Activated naive CD8-positive, alpha-beta T cell treated with anti-CD3 and anti-CD28 coated beads for 36 hours (primary cell): ENCODE results near the gene TMEM183A. TPM values are rescaled to one million over a fixed set of nuclear protein-coding genes. Genes with fewer than 3 reads are reported as not detected.

Source experiments
- DNase-seq: peaks from one replicate; pipeline ENCODE4 v3.0.0; 2021
- H3K27ac Mint-ChIP-seq: one replicate; pipeline ENCODE4 v1.8.0; 2022; ENCODE audit warnings: mild to moderate bottlenecking, moderate library complexity, mixed read lengths
- H3K27me3 Mint-ChIP-seq: one replicate; pipeline ENCODE4 v1.8.0; 2022; ENCODE audit warnings: mild to moderate bottlenecking, mixed read lengths
- H3K36me3 Mint-ChIP-seq: one replicate; pipeline ENCODE4 v1.8.0; 2021; ENCODE audit warnings: mild to moderate bottlenecking, mixed read lengths
- H3K4me1 Mint-ChIP-seq: one replicate; pipeline ENCODE4 v1.8.0; 2021; ENCODE audit warnings: mixed read lengths
- H3K4me3 Mint-ChIP-seq: one replicate; pipeline ENCODE4 v1.8.0; 2022; ENCODE audit warnings: mild to moderate bottlenecking, moderate library complexity, mixed read lengths
- H3K9me3 Mint-ChIP-seq: one replicate; pipeline ENCODE4 v1.8.0; 2022; ENCODE audit warnings: mixed read lengths
- total RNA-seq, 2 experiments: library from RNA; stranded (reverse); gene quantifications; one replicate each; pipeline ENCODE4 v1.2.3, GENCODE V29; 2021

The TMEM183A gene
- total RNA-seq, 2 experiments from 2014 or later: 81.4 to 81.9 TPM

DNA sequence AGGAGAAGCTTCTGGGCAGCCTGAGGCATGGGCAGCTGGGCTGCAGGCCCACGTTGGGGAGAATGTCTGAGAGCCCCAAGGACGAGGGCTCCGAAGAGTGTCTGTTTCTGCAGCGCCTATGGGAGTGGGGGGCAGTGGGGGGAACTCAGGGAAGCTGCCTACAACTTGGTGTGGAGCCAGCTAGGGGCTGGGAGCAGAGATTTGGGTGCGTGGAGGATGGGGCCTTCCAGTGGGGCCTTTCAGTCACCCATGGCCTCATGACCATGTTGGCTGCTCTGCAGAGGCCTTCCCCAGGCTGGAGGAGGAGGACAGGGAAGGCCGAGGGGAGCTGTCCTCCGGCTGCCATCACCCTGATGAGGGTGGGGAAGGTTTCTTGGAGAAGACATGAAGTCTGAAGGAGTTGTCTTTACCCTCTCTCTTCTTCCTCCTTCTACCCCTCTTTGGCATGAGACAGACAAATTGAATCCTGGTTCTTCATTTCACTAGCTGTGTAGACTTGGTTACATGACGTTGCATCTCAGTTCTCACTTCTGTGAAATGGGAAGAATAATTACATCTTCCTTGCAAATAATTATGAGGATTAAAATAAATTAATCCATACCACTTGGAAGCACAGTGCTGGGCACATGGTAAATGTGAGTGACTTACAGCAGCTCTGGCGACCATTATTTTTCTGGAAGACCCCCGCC, 27.4 kb downstream of the TMEM183A start:
- Mint-ChIP-seq H3K27me3 (peaks cover 5% of the 10 kb centered on the region), H3K27ac (no peak overlapping the region), H3K4me1 (peaks cover 2% of the 10 kb centered on the region), H3K36me3 (peaks cover 3% of the 10 kb centered on the region), H3K4me3 (no peak overlapping the region), H3K9me3 (no peaks in the 10 kb centered on the region)
- DNase-seq: no peak

DNA sequence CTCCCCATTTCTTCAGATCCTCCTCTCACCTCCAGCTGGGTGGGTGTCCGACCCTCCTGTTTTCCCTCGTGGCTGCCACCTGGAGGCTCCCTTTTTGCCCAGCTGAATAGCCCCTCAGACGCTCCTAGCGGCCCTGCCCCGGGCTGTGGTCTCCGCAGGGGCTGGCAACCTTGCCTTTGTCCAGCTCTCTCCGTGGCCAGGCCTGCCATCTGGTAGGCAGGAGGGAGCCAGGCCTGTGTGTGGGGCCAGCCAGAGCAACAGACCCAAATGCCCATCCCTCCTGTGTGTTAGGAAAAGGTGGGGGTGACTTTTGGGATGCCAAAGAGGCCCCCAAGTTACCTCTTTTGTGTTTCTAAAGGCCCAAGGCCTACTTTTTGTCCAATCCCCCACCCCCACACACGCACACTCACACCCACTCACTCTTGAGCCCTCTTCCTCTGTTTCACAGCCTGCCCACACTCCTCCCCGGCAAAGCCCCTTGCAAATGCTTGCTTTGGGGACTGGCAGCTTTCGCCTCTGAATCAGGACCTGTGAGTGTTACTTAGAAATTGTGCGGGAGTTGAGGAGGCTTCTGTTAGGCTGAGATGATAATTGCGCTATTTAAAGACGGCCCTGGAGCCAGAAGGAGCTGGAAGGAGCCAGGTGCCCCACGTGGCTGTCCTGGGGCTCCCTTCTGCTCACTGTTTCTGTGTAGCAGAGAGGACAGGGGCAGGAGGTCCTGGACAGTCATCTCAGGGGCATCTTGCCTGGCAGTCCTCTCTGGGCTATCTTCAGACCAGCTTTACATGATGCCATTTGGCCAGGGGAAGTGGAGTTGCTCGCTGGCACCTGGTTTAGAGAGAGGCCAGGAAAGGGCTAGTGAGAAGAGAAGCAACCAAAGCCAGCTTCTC, 28.2 kb downstream of the TMEM183A start:
- Mint-ChIP-seq H3K27me3 (peaks cover 5% of the 10 kb centered on the region), H3K27ac (no peak overlapping the region)
- no peak for DNase-seq

DNA sequence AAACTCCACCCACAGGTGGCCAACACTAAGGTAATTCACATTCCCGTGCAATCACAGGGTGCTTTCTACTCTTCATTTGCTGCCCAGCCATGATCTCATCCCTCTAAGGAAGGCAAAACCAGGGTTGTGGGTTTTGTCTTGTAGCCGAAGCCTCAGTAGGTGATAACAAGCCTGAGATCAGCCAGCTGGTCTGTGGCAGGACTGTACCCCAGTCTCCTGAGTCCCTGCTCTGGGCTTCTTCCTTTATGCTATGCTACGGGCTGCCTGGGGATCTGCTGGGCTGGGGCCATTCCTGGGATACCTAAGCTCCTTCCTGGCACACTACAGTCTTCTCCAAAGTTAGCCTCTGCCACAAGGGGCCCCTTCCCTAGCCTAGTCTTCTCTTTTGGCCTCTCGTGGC, 29.0 kb downstream of the TMEM183A start:
- peaks cover 3% of the 10 kb centered on the region for H3K36me3 Mint-ChIP-seq
- H3K27me3 Mint-ChIP-seq: peaks cover 5% of the 10 kb centered on the region
- no peak overlapping the region for H3K27ac Mint-ChIP-seq
- no peaks in the 10 kb centered on the region for H3K9me3 Mint-ChIP-seq
- H3K4me3 Mint-ChIP-seq: no peak overlapping the region
- DNase-seq: no peak
- H3K4me1 Mint-ChIP-seq: peaks cover 2% of the 10 kb centered on the region

More for the DNA sequence above, 28.2 kb downstream of the TMEM183A start:
- Mint-ChIP-seq H3K36me3 (peaks cover 3% of the 10 kb centered on the region), H3K9me3 (no peaks in the 10 kb centered on the region), H3K4me1 (peaks cover 2% of the 10 kb centered on the region), H3K4me3 (no peak overlapping the region)

- Mint-ChIP-seq H3K4me1 (peaks cover 2% of the 10 kb centered on the region), H3K36me3 (peaks cover under 1% of the 10 kb centered on the region), H3K4me3 (no peak overlapping the region), H3K9me3 (no peaks in the 10 kb centered on the region), H3K27ac (no peak overlapping the region), H3K27me3 (peaks cover 5% of the 10 kb centered on the region)
- DNase-seq: no peak
Measured at GRCh38 chr1:203036537-203036936, 29.4 kb downstream of the TMEM183A start.

- no peaks in the 10 kb centered on the region for H3K9me3 Mint-ChIP-seq
- no peak overlapping the region for H3K4me3 Mint-ChIP-seq
- no peaks in the 10 kb centered on the region for H3K36me3 Mint-ChIP-seq
- DNase-seq: no peak
- H3K27me3 Mint-ChIP-seq: peaks cover 5% of the 10 kb centered on the region
- H3K4me1 Mint-ChIP-seq: peaks cover 2% of the 10 kb centered on the region
- H3K27ac Mint-ChIP-seq: no peak overlapping the region
Measured at GRCh38 chr1:203037509-203038190, 30.5 kb downstream of the TMEM183A start.

GRCh38 chr1:203038217-203038741, 31.1 kb downstream of the TMEM183A start:
- H3K4me3 Mint-ChIP-seq: no peak overlapping the region
- no peaks in the 10 kb centered on the region for H3K36me3 Mint-ChIP-seq
- H3K9me3 Mint-ChIP-seq: no peaks in the 10 kb centered on the region
- DNase-seq: no peak
- no peak overlapping the region for H3K27ac Mint-ChIP-seq
- peaks cover 5% of the 10 kb centered on the region for H3K27me3 Mint-ChIP-seq
- peaks cover 2% of the 10 kb centered on the region for H3K4me1 Mint-ChIP-seq

DNA sequence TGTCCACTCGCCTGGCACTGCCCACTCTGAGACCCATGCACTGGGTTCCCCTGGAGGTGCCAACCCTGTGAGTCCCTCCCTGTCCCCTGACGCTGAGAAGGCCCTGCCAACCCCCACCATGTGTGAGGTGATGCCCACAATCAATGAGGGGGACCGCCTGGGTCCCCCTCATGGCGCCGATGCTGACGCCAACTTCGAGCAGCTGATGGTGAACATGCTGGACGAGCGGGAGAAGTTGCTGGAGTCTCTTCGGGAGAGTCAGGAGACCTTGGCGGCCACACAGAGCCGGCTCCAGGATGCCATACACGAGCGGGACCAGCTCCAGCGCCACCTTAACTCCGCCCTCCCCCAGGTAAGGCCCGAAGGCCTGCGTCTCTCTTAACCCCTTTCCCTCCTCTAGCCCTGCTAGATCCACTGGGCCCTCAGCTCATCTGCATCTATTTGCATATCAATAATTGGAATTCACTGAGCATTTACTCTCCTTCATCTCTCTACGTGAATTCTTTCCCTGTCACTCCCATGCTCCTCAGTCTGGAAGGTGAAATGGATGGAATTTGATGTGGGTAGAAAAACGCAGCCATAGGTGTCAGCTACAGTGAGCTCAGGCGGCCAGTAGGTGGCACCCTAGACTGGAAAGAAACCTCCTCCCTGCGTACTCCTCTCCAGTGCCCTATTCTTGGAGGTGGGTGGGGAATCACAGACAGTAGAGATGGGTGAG, 31.9 kb downstream of the TMEM183A start:
- Mint-ChIP-seq H3K27me3 (peaks cover 5% of the 10 kb centered on the region), H3K27ac (no peak overlapping the region), H3K4me3 (no peak overlapping the region), H3K36me3 (no peaks in the 10 kb centered on the region), H3K4me1 (peaks cover 2% of the 10 kb centered on the region), H3K9me3 (no peaks in the 10 kb centered on the region)
- DNase-seq: peak; percentile 56

DNA sequence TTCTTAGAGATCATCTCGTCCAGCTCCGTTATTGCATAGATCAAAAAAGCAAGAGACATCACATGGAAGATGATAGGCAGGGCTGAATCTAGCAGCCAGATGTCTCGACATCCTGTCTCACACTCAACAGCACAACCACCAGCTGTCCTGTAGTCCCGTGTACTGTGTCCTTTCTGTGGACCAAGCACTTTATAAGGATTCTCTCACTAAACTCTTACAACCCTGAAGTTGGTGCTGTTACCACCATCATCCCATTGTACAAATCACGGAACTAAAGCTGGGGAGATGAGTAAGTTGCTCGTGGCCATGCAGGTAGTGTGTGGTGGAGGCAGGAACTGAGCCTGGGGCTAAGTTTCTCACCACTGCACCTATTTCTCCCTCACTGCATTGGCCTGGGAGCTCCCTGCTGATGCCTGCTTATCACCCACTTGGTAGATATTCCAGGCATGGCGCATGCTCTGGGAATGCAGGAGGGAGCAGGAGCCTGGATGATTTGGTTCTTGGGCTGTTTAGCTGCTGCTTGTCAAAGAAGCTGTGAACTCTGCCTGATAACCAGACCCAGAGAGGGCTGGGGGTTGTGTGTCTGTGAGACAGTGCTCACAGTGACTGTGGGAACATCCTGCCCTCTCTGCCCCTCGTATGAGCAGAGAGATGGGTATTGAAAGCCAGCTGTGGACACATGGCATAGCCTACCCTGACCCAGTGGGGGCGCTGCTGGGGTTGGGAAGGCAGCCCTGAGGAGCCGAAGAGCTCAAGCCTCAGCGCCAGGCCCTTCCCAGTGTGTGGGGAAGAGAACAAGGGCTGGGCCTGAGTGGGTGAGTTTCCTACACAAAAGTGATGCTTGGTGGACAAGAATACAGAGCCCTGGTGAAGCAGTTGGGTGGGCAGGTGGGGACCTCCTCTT, 32.7 kb downstream of the TMEM183A start:
- no peaks in the 10 kb centered on the region for H3K36me3 Mint-ChIP-seq
- no peak for DNase-seq
- no peaks in the 10 kb centered on the region for H3K9me3 Mint-ChIP-seq
- H3K4me1 Mint-ChIP-seq: peaks cover 2% of the 10 kb centered on the region
- no peak overlapping the region for H3K4me3 Mint-ChIP-seq
- peaks cover 5% of the 10 kb centered on the region for H3K27me3 Mint-ChIP-seq
- H3K27ac Mint-ChIP-seq: no peak overlapping the region

DNA sequence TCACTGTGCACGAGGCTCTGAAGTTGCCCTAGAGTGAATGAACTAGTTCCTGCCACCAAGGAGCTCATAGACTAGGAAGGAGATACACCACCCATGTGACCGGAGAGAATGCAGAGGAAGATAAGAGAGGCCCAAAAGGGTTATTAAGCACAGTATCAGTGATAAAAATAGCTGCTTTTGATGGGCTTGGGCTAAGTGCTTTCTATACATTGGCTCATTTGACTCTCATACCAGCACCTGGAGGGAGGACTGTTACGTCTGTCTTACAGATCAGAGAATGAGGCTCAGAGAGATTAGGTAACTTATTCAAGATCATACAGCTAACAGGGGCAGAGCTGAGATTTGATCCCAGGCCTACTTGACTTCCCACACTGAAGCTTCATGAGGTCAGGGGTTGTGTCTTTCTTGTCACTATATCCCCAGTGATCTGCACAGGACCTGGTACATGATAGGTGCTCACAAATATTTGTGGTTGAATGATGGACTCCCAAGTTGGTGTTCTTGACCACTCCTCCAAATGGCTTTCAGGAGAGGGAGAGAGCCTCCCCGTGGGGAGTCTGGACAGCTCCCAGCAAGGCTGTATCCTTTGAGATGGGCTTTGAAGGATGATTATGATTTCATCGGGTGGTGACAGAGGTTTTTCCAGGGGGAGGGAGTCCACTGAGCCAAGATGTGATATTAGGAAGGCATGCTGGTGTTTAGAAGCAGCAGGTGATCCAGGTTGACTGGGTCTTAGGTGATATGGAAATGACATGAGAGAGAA, 33.5 kb downstream of the TMEM183A start:
- Mint-ChIP-seq H3K4me3 (no peak overlapping the region), H3K27me3 (peaks cover 5% of the 10 kb centered on the region), H3K9me3 (no peaks in the 10 kb centered on the region), H3K4me1 (peaks cover 2% of the 10 kb centered on the region), H3K36me3 (no peaks in the 10 kb centered on the region), H3K27ac (no peak overlapping the region)
- no peak for DNase-seq

DNA sequence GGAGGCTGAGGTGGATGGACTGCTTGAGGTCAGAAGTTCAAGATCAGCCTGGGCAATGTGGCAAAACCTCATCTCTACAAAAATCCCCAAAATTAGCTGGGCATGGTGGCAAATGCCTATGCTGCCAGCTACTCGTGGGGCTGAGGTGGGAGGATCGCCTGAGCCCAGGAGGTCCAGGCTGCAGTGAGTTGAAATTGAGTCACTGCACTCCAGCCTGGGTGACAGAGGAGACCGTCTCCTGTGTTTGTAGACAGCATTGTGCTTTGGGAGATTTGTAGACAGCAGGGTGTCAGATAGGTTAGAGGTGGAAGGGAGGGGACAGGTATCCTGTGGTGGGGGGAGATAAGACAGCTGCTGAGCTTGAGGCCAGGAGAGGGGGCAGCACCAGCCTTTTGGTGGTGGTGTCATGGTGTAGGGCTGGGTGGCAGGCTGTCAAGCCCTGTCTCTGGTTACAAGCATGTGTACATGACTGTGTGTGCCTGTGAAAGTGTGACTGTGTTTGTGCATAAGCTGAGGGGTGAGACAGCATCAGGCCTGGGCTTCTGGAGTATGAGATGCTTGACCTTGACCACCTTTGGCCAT, 34.3 kb downstream of the TMEM183A start:
- Mint-ChIP-seq H3K27ac (no peak overlapping the region), H3K4me3 (no peak overlapping the region), H3K9me3 (no peaks in the 10 kb centered on the region), H3K27me3 (peaks cover 5% of the 10 kb centered on the region), H3K36me3 (no peaks in the 10 kb centered on the region), H3K4me1 (peaks cover 2% of the 10 kb centered on the region)
- no peak for DNase-seq

DNA sequence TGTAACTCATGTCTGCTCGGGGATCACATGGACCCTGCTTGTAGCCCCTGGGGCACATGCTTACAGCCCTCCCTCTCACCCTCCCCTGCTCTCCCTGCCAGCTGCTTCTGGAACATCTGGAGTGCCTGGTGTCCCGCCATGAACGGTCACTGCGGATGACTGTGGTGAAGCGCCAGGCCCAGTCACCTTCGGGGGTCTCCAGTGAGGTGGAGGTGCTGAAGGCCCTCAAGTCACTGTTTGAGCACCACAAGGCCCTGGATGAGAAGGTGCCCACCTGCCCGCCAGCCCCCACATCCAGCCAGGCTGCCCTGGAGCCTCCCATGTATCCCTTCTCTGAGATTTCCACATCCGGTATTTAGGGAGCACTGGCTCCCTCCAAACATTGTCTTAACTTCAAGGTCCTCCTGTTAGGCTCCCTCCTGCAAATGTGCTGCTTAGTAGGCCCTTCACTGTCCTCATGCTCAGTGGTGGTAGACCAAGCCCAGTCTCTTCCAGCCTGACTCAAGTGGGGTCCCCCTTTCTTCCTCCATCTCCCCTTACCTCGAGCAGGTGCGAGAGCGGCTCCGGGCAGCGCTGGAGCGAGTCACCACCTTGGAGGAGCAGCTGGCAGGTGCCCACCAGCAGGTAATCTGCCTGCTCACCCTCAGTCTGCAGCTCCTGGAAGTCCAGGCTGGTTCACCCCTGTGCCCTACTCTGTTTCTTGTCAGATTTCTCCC, 36.8 kb downstream of the TMEM183A start:
- DNase-seq: no peak
- Mint-ChIP-seq H3K4me3 (no peak overlapping the region), H3K36me3 (peaks cover 3% of the 10 kb centered on the region), H3K4me1 (peaks cover 2% of the 10 kb centered on the region), H3K9me3 (no peaks in the 10 kb centered on the region), H3K27me3 (peaks cover 5% of the 10 kb centered on the region), H3K27ac (no peak overlapping the region)

DNA sequence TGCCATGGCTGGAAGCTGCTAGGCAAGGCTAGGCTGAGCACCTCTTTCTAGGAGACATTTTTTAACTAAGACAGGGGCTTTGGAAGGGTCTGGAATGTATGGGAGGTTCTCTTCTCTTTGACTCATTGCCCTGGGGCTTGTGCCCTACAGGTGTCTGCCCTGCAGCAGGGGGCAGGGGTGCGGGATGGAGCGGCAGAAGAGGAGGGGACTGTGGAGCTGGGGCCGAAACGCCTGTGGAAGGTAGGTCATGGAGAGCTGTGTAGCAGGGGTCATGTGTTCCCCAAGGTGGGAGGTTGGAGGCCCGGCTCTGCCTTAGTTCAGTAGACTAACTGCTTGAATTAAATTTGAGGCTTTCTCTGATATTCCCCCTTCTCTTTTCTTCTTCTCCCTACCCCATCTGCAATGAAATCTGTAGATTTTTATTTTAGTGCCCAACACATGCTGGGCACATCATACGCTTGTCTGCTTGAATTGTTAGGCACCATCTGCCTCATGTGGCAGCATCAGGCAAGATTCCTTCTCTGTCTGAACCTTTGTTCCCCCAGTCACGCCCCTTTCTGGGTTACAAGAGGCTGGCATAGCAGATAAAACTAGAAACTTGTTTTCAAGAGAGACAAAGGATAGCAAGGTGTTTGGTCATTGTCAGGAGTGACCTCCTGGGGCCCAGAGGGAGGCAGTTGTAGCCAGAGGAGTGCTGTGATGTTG, 37.5 kb downstream of the TMEM183A start:
- H3K4me1 Mint-ChIP-seq: no peaks in the 10 kb centered on the region
- H3K9me3 Mint-ChIP-seq: no peaks in the 10 kb centered on the region
- no peak for DNase-seq
- H3K27ac Mint-ChIP-seq: no peak overlapping the region
- peaks cover 3% of the 10 kb centered on the region for H3K36me3 Mint-ChIP-seq
- H3K4me3 Mint-ChIP-seq: no peak overlapping the region
- no peaks in the 10 kb centered on the region for H3K27me3 Mint-ChIP-seq
